DMS153 treated with DMSO at 0.1 percent for 48 hours (cell line): ENCODE measurements around the gene TMEM213.

ENCODE experiments used
- DNase-seq: peaks from one replicate; lab custom pipeline; 2025; ENCODE audit not compliant: unreplicated experiment; lab: John Stamatoyannopoulos, UW

Gene TMEM213

DNA sequence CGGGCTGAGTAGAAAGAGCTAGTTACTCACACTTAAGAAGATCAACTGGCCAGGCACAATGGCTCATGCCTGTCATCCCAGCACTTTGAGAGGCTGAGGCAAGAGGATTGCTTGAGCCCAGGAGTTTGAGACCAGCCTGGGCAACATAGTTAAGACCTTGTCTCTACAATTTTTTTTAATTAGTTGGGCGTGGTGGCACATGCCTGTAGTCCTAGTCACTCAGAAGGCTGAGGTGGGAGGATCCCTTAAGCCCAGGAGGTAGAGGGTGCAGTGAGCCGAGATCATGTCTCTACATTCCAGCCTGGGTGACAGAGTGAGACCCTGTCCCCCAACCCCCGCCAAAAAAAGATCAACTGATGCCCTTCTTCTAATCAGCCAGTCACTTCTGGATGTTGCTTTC lies 74.8 kb downstream of the TMEM213 start:
- DNase-seq: no peak

DNA sequence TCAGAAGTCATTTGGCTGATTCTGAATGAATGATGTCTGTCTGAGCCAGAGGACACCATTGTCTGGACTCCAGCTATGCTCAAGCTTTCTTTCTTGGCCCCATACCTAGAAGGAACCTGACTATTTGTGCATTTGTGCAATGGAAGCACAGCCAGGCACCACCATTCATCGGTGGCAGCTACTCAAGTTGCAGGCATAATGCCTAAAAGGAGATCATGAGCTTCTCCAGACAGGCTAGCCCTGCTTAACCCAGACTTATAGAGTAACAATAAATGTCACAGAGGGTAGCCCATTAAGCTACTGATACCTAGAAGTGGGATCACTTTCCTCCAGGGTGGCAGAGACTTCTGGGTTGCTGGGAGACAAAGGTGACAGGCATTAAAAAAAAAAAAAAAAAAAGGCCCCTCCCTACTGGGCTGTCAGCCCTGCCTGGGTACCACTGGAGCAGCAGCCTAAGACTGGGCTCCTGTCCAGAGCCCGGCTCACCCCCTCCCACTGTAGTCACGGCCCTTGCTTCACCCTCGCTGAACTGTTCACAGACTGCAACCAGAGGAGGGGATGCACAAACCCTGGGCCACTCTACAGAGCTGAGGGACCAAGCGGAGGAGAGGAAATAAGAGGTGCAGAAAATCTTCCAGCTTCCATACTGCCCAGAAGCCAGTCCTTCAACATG lies 75.6 kb downstream of the TMEM213 start:
- DNase-seq: no peak

- no peak for DNase-seq
These were observed 78.0 kb downstream of the TMEM213 start for GRCh38 chr7:138875794-138876193.

GRCh38 chr7:138876326-138876725 lies 78.5 kb downstream of the TMEM213 start:
- DNase-seq: no peak

DNA sequence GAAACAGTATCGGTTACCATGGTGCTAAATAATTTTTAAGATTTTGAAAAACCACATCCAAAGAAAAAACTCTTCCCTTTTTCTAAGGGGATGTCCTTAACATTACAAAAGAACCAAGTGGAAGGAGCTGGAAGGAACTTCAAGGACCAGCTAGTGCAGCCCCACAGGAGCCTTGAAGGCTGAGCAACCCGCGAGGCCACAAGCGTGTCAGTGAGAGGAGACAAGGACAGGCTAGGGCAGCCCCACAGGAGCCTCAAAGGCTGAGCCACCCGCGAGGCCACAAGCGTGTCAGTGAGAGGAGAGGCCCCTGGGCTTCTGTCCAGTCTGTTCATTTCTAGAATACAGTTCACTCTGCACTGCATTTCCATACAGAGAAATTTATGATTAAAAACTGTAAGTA lies 80.3 kb downstream of the TMEM213 start:
- no peak for DNase-seq

DNA sequence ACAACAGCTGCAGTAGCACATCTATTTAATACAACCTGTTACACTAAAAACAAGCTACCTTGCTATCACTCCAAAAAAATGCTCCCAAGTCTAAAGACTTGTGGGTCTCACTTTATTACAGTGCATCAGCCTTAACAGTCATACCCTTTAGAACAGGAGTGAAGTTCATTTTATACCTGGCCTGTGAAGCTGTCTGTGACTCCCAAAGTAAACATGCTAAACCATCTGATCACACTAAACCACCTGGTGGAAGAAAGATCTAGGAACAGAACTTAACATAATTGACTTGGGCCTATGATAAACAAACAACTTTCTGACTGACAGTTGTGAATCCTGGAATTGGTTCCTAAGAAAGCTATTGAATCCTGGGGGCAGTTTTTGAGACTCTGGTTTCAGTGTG lies 81.1 kb downstream of the TMEM213 start:
- no peak for DNase-seq

DNA sequence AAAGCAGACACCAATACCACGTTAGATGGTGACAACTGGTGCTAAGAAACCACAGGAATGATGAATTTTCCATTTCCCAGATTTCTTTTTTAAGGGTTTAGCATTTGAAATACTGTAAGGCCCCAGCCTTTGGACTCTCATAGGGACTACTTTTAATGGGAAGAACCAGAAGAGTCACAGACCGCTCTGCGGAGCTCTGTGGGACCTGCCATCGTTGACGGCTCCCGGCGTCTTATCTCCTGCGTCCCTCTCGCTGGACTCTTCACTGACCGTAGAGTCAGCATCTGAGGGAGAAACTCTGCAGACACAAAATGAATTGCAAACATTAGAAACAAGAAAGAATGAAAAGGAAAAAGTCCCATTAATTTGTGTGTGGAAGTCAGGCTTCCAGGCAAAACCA lies 81.6 kb downstream of the TMEM213 start:
- DNase-seq: no peak

- DNase-seq: no peak
These were observed 83.2 kb downstream of the TMEM213 start for GRCh38 chr7:138880881-138881578.

DNA sequence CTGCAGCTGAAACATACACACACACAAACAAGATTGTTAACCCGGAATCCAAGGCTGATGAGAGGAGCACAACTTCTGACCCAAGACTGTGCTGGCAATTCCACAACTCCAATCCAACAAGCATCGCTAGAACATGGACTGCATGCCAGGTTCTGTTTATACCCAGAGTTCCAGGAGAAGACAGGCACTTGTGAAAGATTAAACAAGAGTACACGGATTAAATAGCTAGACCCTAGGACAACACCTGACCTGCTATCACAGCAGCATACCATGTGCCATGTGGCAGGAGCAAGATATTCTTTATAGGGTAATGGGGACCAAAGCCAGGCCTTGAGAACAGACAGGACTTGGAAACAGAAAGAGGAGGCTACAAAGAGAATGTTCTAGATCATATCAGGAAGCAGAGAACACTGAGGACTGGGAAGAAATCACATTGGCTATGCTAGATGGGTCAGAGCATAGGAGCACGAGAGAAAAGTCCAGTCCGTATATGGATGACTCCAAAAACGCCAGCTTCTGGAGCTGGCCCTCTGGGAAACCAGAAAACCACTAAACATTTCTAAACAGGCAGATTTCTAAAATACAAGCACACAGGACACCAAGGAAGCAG lies 83.9 kb downstream of the TMEM213 start:
- DNase-seq: no peak

DNA sequence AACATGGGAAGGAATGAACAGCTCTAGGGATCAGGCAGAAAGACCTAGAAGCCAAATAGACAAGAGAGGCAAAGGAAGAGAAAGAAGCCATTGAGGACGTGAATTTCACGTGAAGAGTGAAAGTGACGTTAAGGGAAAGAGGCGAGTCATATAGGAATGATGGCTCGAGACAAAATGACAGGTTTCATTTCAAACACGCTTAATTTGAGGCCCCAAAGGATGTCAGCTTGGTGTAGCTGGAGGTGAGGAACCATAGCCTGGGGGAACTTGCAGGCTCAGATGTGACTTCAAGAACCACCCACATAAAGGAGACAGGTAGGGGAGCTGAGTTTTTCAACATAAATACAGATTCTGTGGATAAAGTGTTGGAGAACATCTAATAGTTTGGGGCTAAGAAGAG lies 84.5 kb downstream of the TMEM213 start:
- no peak for DNase-seq

DNA sequence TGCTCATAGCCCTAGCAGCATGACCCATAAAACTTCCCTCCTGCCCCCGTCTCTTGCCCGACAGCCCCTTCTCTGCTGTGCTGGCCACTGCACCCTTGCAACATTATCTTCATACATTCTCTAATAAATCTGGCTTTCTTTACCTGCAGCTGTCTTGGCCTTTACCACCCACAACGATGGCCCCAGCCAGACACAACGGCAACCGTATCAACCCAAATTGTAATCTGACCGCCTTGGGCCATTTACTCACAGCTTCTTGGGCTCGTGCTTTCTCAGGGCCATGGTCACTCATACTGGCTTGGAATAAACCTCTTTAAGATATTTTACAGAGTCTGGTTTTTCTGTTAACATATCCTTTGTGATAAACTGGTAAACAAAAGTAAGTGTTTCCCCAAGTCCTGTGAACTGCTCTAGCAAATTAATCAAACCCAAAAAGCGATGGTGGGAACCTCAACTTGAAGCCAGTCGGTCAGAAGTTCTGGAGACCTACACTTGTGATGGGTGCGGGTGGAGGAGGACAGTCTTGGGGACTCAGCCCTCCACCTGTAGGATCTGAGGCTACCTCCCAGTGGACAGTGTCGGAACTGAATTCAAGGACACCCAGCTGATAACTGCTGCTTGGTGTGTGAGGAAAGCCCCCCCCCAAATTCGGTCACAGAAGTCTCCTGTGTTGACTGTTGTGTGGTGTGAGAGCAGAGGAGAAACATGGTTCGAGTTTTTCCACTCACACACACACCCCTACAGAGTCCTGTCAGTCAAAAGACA lies 87.8 kb downstream of the TMEM213 start:
- DNase-seq: no peak

DNA sequence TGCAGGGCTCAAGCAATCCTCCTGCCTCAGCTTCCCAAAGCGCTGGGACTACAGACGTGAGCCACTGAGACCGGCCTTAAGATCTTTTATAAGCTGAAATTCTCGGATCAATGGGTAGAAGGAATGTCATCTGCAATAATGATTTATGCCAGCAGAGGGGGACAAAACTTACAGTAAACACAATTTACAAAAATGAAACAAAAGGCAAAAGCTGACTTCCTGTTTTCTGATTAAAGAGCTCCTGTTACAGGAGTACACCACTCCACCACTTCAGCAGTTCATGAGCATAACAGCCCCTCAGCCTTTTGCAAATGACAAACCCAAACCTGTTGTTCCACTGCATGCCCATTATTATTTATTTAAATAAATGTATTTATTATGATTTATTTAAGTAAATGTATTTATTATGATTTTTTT lies 88.7 kb downstream of the TMEM213 start:
- peak; percentile 7 for DNase-seq

GRCh38 chr7:138887085-138887710 lies 89.4 kb downstream of the TMEM213 start:
- DNase-seq: no peak
